Stimulated activated CD4-positive, alpha-beta T cell treated with anti-CD3 and anti-CD28 coated beads, Interleukin-15, amount 100 ng/mL, for 48 hours (primary cell): ENCODE data around the gene OR5M11.
"Not testable (repeated sequence)": the region's sequence is repeated elsewhere in the genome, so short reads cannot be mapped to it uniquely, and the experiment has no call there.

ENCODE experiments used
- DNase-seq, 2 donors: peaks; one replicate each; pipeline ENCODE4 v3.0.0-alpha.2; 2020; ENCODE audit warnings: low read depth in 2 of 2

Gene OR5M11

GRCh38 chr11:56543157-56543556, at the start of gene OR5M11:
Gene OR5M11, minus strand, starts transcription at chr11:56543257. Its CDS starts 0 bp downstream, at chr11:56543257.
- DNase-seq: no peak

GRCh38 chr11:56592088-56592717, 49.1 kb upstream of the OR5M11 start:
- DNase-seq: not testable (repeated sequence)

GRCh38 chr11:56577621-56578020, 34.6 kb upstream of the OR5M11 start, which contains the start of gene OR5M10:
Gene OR5M10, minus strand, starts transcription at chr11:56577721. Its CDS starts 0 bp downstream, at chr11:56577721.
- DNase-seq: no peak

- DNase-seq: no peak
Observed at GRCh38 chr11:56558574-56558973, 15.5 kb upstream of the OR5M11 start.

- DNase-seq: not testable (repeated sequence)
Observed at GRCh38 chr11:56554691-56555090, 11.6 kb upstream of the OR5M11 start.

GRCh38 chr11:56545531-56545930, 2.5 kb upstream of the OR5M11 start:
- no peak for DNase-seq

GRCh38 chr11:56543739-56544138, 682 bp upstream of the OR5M11 start:
- no peak for DNase-seq

- no peak for DNase-seq
Observed at GRCh38 chr11:56533054-56533740, 9.9 kb downstream of the OR5M11 start.

- no peak for DNase-seq
Observed at GRCh38 chr11:56531856-56532255, 11.2 kb downstream of the OR5M11 start.

- no peak for DNase-seq
Observed at GRCh38 chr11:56522008-56522407, 21.0 kb downstream of the OR5M11 start.

GRCh38 chr11:56513280-56513679, 29.8 kb downstream of the OR5M11 start:
- DNase-seq: no peak

- no peak for DNase-seq
Observed at GRCh38 chr11:56509439-56509838, 33.6 kb downstream of the OR5M11 start.

- no peak for DNase-seq
Observed at GRCh38 chr11:56497010-56497409, 46.0 kb downstream of the OR5M11 start.

- no peak for DNase-seq
Observed at GRCh38 chr11:56495117-56495516, 47.9 kb downstream of the OR5M11 start.
